HG03066 (cell line): ENCODE results near the gene RAD54L2.
"Not testable (repeated sequence)": the region's sequence is repeated elsewhere in the genome, so short reads cannot be mapped to it uniquely, and the experiment has no call there.

Experiments
- ATAC-seq: cut with Tn5 transposase; IDR thresholded peaks from one replicate; pipeline ENCODE4 v1.9.1; 2021; ENCODE audit warnings: low read depth; ENCODE audit not compliant: unreplicated experiment

The RAD54L2 gene

GRCh38 chr3:51538459-51539290 is at the start of gene RAD54L2:
TSS of gene RAD54L2 (plus strand) at chr3:51538719. CDS start at chr3:51590421, 51,702 bp downstream.
- peak; percentile 79 for ATAC-seq

GRCh38 chr3:51498876-51499738 is 39.4 kb upstream of the RAD54L2 start:
- peak; percentile 54 for ATAC-seq

- ATAC-seq, result no peak
These were observed 37.8 kb upstream of the RAD54L2 start for GRCh38 chr3:51500632-51501131.

GRCh38 chr3:51501833-51502561 is 36.5 kb upstream of the RAD54L2 start:
- no peak for ATAC-seq

- ATAC-seq, result no peak
These were observed 36.0 kb upstream of the RAD54L2 start for GRCh38 chr3:51502562-51502910.

GRCh38 chr3:51503007-51503406 is 35.5 kb upstream of the RAD54L2 start:
- ATAC-seq, result no peak

GRCh38 chr3:51508255-51508654 is 30.3 kb upstream of the RAD54L2 start:
- no peak for ATAC-seq

GRCh38 chr3:51510996-51511395 is 27.5 kb upstream of the RAD54L2 start:
- ATAC-seq, result no peak

- no peak for ATAC-seq
These were observed 24.3 kb upstream of the RAD54L2 start for GRCh38 chr3:51514210-51514609.

- ATAC-seq, result no peak
These were observed 18.7 kb upstream of the RAD54L2 start for GRCh38 chr3:51519848-51520247.

GRCh38 chr3:51520906-51521730 is 17.4 kb upstream of the RAD54L2 start:
- peak; percentile 82 for ATAC-seq

- no peak for ATAC-seq
These were observed 16.1 kb upstream of the RAD54L2 start for GRCh38 chr3:51522273-51522962.

GRCh38 chr3:51524874-51525273 is 13.6 kb upstream of the RAD54L2 start:
- not testable (repeated sequence) for ATAC-seq

GRCh38 chr3:51530485-51530884 is 8.0 kb upstream of the RAD54L2 start:
- ATAC-seq, result no peak

GRCh38 chr3:51535146-51536019 is 3.1 kb upstream of the RAD54L2 start:
- ATAC-seq, result no peak

- not testable (repeated sequence) for ATAC-seq
These were observed 888 bp upstream of the RAD54L2 start for GRCh38 chr3:51537631-51538030.

- ATAC-seq, result no peak
These were observed 432 bp upstream of the RAD54L2 start for GRCh38 chr3:51538115-51538458.

- ATAC-seq, result no peak
These were observed 897 bp downstream of the RAD54L2 start for GRCh38 chr3:51539291-51539941.
